ENCODE measurements around the gene AP2A2. TPM values are rescaled to one million over a fixed set of nuclear protein-coding genes. Genes with fewer than 3 reads are reported as not detected.

Gene AP2A2
- total RNA-seq, 1 donor from 2014 or later: 26.2 TPM

DNA sequence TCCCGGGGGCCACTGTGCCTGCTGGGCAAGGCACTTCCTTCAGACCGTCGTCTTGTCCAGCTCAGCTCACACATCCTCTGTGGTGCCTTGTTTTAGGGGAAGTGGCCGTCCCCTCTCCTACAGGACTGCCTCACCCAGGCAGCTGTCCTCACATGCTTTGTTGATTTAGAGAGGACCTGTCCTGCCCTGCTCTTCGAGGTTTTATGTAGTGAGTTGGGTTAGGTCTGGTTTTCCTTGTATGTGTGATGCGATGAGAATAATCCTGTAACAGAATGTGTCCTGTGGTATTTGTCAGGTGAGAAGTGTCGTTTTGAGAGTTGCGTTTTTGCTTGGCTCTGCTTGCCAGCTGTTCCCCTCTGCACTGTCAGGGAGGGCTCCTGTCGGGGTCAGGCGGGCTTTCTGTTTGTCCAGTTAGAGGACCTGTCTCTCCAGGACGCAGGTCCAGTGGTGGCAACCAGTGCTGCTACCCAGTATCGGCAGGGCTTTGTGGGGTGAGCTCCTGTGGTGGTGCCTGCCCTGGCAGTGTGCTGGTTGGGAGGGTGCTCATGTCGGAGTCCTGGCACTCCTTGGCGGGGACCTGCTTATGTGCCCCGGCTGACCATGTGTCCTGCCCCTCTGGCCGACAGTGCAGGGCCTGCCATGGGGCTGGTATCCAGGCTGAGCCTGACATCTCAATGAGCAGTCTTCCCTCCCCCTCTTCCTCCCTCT, 69.5 kb downstream of the AP2A2 start:
- peak; percentile 22 for DNase-seq (ENCODE audit: low read depth)

DNA sequence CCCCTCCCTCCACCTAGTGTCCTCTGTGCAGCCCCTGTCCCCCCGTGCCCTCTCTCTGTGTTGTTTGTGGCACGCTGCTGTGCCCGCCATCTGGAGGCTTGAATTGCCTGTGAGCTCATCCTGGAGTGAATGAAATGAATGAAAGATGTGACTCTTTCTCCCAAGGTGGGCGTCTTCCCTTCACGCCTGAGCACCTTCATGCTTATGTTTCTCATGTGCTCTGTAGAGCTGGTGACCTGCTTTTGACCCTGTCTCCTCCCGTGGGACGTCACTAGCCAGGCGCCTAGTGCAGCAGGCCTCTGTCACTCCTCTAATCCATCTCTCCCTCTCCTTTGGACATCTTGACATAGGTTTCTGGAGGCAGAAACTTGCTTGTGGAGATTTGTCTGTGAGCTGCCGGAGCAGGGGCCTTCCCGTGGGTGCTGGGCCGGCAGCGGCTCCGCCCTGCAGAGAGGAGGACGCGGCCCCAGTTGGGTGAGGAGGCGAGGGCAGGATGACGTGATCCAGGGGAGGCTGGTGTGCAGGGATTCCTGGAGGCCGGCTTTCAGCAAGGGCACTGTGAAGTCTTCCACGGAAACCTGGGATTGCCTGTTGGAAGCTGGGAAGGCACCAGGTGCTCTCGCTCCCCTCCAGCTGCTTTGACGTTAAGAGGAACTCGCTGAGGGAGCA, 70.2 kb downstream of the AP2A2 start:
- DNase-seq (ENCODE audit: low read depth): no peak

DNA sequence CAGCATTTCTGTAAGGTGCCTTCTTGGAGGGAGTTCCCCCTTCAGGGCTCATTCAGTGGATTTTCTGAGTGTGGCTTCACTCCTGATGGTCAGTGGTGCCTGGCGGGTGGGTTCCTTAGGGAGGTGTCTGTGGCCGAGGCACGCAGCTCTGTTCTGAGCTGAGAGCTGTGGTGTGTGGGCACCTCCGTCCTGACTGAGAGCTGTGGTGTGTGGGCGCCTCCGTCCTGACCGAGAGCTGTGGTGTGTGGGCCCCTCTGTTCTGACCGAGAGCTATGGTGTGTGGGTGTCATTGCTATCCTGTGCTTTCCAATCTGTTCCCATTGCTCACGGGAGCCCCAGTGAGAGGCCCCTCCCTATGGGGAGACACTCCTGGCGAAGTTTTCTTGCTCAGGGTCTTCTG, 71.0 kb downstream of the AP2A2 start:
- DNase-seq (ENCODE audit: low read depth): no peak

DNA sequence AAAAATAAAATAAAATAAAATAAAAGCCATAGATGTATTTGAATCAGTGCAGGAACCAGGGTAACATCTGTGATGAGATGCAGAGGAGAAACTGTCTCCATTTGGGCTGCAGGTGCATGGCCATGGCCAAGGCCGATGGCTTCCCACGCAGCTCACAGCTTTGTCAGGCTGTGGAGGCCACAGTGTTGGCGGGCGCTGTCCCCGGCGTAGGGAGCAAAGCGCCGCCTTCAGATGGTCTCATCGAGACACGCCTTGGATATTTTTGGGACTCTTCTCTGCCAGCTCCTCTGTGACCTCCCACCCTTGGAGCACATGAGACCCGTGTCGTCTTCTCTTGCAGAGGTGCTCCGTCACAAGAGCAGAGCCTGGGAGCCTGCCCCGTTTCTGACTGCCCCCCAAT, 72.2 kb downstream of the AP2A2 start:
- DNase-seq (ENCODE audit: low read depth): no peak

DNA sequence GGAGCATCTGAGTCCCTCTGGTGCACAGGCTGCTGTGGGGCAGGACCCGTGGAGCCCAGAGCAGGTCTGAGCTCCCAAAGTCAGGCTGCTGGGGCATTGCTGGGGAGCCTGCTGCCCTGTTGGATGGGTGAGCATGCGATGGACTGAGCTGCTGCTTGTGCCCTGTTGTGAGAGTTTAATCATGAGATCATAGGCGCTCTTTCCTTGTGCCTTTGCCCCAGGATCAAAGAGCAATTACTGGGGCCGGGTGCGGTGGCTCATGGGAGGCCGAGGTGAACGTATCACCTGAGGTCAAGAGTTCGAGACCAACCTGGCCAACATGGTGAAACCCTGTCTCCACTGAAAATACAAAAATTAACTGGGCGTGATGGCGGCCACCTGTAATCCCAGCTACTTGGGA, 73.3 kb downstream of the AP2A2 start:
- no peak for DNase-seq (ENCODE audit: low read depth)

DNA sequence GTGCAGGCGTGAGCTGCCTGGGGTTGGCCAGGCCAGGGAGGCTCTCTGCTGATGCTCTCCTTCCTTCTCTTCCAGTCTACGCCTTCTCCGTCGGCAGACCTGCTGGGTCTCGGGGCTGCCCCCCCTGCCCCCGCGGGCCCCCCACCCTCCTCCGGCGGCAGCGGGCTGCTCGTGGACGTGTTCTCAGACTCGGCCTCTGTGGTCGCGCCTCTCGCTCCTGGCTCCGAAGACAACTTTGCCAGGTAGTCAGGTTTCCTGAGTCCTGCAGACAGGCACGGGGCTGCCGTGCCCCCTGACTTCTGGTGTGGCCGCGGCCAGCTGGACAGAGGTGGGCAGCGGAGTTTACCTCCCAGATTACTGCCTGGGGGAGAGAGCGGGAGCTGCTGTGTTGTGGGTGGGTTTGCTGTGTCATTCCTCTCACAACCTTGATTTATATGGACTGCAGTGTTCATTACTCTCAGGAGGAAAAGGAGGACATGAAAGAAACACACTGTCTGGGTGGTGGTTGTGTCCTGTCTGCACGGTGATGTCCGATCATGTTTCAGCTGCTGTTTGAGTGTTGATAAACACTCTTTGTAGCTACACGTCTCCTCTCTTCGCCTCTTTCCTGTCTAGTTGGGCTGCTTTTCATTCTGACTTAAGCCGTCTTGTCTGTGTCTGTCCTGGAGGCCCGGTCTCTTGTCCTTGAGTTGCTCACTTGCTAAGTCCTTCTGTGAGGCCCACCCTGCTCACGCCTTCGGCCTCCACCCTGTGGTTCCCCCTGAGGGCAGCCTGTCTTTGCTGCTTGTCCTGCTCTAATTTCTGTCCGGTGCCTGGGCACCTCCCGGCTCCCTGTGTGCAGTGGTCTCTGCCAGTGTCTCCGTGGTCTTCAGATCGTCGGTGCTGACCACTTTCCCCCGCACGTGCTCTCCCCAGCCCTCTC, 74.9 kb downstream of the AP2A2 start:
- no peak for DNase-seq (ENCODE audit: low read depth)

DNA sequence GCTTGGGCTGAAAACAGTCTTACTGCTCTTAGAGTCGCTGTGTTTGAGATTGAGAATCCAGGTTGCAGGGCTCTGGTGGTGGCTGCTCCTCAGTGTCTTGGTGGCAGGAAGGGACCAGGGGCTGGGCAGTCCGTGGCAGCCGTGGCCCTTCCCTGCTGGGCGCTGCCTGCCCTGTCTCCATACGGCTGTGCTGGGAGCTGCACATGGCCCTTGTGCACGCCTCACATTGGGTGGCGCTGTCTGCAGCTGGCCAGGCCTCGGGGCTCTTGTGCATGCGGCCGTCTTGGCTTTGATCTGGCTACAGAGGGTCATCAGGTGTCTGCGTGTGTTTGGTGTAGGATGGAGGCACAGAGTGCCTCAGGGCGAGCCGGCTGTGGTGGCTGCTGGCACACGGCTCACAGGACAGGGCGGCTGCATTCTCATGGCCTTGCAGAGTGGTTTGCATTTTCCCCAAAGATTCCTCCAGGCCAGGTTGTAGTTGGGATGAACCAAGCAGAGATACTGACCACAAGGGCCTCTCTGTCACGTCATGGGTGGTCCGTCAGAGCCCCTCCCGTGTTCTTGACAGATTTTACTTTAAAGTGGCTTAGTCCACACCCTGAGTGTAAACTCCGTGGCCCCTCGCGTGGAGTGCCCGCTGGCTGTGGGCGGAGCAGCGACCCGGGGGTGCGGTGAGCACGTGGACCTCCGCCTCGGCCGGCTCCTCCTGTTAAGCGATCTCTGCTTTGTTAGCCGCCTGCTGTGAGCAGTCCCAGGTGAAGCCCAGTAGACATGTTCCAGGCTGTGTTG, 76.1 kb downstream of the AP2A2 start:
- DNase-seq (ENCODE audit: low read depth): no peak

DNA sequence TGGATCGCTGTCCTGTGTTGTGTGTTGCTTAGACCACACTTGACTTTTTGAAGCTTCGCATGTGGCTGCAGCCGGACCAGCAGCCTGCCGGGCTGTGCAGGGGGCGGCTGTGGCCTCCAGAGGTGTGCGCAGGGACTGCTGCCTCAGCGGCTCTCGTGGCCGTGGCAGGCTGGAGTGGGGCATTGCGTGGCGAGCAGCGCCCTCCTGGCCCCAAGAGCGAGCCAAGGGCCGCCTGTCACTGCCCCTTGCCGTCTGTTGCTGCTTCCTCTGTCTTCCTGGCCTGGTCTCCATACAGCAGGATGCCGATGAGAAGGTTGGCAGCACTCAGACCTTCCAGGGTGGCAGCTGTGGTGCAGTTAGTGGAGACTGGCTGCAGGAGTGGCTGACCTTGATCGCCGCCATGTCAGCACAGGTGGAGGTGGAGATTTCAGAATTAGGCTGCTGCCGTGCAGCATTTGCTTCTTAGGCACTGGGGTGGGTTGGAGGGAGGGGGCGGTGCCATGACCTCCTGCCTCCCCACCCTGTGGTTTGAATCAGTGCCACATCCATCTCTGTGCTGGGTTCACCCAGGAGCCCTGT, 76.8 kb downstream of the AP2A2 start:
- no peak for DNase-seq (ENCODE audit: low read depth)

DNA sequence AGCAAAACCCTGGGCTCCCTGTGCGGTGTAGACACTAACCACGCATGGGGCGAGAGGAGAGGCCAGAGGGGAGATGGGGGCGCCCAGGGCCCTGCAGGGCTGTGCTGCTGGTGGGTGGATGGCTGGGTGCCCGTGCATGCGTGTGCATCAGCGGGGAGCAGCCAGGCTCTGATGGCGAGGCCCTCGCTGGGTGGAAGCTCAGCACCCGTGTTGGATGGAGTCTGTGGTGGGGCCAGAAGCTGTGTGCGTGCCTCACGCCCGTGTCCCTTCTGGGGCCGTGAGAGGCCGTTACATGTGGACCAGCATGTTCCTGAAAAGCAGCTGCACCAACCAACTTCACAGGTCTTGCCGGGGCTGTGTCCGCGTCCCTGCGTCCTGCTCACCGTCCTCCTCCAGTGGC, 77.5 kb downstream of the AP2A2 start:
- DNase-seq (ENCODE audit: low read depth): no peak

DNA sequence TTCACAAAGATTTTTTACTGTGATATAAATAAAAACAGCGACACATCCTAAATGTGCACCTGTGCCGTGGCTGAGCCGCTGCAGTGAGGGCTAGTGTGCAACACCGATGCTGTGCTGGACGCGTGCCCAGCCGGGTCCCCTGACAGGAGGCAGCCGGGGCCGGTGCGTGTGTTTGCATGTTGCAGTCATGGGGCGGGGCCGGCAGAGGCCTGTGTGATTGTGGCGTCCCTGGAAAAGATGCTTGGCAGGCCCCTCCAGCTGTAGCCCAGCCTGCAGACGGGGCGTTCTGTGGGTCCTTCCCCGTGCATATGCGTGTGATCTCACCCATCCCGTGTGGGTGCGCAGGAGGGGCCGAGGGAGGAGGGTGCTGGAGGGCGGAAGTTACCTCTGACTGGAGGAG, 80.3 kb downstream of the AP2A2 start:
- no peak for DNase-seq (ENCODE audit: low read depth)

DNA sequence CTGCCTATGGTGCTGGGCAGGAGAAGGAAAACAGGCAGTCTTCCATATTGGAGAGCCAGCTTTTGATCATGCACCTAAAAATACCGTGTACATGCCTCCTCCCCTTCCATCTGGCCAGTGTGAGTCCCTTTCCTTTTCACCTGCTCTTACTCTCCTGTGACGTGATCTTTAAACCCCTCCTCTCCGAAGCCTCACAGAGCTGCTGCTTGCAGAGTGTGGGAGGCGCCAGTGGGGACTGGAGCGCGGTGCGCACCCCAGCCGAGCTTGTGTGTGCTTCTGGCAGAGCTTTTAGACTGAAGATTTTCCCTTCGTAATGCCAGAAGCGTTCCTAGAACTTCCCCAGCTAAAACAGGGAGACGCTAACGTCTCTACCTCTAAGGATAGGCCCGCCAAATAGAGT, 81.1 kb downstream of the AP2A2 start:
- DNase-seq (ENCODE audit: low read depth): no peak

DNA sequence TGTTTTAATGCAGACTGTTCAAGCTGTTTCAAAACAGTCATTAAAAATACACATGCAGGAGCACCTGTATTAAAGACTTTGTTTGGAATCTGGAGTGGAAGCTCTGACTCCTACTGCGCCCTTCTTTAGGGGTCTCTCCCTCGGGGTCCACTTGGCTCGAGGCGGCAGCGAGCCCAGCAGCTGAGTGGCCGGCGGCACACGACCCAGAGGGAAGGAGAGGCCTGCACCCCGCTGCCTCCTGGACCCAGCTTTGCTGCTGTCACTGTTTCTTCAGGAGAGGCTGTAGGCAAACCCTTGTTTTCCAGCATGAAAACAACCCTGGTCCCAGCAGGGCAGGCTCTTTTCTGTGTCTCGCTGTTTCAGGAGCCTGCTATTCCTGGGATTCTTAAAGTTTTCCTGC, 81.6 kb downstream of the AP2A2 start:
- DNase-seq (ENCODE audit: low read depth): no peak

DNA sequence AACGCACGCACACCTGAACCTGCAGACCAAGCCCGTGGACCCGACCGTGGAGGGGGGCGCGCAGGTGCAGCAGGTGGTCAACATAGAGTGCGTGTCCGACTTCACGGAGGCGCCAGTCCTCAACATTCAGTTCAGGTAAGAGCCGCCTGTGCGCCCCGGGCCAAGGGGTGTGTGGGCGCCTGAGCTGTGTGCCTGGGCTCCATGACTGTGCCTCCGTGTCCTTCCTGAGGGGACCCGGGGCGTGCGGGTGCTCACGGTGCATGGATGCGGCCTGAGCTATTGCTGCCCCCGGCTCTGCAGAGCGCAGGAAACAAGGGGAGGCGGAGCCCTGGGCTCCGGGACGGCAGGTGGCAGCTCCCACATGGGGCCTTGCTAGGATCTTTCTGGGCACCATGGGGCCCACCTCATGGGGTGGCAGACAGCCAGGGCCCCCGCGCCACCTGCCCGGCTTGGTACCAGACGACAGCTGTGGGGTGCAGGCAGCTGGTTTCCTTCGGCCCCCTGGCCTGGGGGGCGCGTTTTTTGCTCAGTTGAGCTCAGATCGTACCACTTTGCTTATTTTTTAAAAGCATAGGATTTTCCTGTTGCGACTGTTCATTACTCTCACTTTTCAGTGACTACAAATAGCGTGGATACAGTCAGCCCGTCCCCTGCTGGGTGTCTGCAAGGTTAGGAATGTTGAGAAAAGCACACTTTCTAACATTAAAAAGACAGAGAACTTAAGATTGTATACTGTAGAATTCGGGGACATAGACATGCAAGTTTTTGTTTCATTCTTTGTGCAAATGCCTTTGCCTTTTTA, 82.5 kb downstream of the AP2A2 start:
- DNase-seq (ENCODE audit: low read depth): no peak

DNA sequence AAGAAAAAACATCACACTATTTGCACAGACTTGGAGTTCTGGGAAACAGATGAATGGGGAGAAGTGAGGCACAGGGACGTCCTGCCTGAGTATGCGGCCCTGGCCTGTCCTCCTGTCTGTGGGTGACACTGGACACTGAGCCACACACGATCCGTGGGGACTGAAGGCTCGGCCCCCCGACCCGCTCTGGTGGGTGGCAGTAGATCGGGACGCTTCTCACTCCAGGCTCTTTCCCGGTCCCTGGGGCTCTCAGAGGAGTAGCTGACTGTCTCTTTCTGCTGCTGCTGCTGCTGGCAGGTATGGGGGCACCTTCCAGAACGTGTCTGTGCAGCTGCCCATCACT, 83.1 kb downstream of the AP2A2 start:
- no peak for DNase-seq (ENCODE audit: low read depth)

DNA sequence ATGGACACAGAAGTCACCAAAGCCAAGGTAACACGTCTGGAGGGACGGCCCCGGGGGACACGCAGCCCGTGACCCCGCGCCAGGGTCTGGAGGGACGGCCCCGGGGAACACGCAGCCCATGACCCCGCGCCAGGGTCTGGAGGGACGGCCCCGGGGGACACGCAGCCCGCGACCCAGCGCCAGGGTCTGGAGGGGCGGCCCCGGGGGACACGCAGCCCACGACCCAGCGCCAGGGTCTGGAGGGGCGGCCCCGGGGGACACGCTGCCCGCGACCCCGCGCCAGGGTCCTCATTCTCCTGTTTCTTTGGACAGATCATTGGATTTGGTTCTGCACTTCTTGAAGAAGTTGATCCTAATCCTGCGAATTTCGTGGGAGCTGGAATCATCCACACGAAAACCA, 83.7 kb downstream of the AP2A2 start:
- DNase-seq (ENCODE audit: low read depth): no peak

DNA sequence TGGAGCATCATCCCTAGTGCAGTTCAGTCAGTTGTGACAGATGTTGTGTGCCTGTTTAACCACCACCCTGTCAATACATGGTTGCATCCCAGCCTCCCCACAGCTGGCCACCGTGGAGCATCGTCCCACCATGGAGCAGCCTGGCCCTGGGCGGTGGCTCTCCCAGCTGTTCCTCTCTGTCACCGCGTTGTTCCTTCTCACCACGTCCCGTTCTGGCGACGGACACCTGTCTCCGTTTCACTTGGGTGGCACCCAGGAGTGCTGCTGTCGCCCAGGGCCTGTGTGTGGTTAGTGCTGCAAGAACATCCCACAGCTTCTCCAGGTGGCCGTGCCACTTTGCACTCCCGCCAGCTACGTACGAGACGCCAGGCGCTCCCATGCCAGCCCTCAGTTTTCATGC, 84.3 kb downstream of the AP2A2 start:
- DNase-seq (ENCODE audit: low read depth): peak; percentile 38

DNA sequence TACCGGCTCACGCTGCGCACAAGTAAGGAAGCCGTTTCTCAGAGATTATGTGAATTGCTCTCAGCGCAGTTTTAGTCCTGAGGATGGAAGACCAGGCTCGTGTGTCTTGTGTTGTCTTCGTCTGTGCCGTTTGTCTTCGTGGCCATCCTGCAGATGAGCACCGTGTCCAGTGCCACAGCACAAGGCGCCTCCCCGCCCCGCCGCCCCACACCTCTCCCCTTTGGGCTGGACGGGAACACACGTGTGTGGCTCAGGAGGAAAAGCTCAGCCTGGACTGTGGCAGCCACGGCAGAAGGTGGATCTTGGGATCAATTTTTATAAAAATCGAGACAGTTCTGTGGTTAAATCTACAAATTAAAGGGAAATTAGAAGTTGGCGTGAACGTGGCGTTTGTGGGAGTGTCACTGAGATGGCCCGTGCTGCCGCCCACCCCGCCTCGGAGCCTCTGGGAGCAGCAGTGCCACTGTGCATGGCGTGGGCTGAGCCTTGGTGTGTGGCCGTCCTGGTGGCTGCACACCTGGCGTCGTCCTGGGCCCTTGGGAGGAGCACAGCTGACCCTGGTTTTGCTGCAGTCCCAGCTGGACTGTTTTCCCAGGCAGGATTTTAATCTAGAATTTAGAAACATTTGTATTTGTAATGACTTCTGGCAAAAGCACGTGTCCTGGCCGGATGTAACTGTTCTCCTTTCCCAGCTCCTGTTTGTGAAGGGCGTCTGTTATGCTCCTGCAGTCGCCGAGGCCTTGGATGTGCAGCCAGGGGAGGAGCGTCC, 85.1 kb downstream of the AP2A2 start:
- no peak for DNase-seq (ENCODE audit: low read depth)

DNA sequence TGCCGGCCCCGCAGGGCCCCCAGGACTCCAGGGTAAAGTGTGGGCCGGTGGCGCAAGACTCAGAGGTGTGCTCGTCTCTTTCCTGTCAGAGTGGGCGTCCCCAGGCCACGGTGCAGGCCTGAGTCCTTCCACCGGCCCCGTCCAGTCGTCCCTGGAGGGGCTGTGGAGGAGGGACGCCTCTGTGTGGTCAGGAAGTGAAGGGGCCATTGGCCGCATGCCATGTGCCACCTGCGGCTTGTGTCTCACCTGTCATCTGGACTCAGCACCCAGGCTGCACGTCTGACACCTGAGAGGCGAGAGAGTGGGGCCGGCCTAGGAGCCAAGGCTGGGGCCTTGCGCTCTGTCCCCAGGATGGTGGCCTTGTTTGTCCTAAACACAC, 85.6 kb downstream of the AP2A2 start:
- no peak for DNase-seq (ENCODE audit: low read depth)

DNA sequence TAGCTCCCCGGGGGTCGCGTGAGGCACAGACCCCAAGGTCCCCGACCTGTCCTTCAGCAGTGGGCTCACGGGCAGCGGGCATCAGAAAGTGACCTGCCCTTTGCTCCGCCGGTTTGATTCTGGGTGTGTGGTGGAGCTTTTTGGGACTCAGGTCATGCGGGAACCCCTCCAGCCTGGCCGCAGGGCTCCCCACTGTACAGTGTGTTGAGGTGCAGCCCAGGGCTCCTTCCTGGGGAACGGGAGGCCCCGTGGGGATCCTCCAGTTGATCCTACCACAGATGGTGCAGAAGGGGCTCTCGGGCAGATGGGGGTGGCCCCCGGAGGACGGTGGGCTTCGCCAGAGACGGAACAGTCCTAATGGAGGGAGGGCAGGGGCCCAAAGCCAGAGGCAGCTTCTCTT, 86.6 kb downstream of the AP2A2 start:
- DNase-seq (ENCODE audit: low read depth): no peak
